Nephron progenitor cell (in vitro differentiated cells): ENCODE measurements around the gene TXNRD2.

Experiments
- DNase-seq: peaks from one replicate; pipeline ENCODE4 v3.0.0; 2021
- H3K27ac Mint-ChIP-seq: 2 replicates; pipeline ENCODE4 v1.8.0; 2021; ENCODE audit warnings: mild to moderate bottlenecking, moderate library complexity, mixed read lengths
- H3K27me3 Mint-ChIP-seq: 2 replicates; pipeline ENCODE4 v1.8.0; 2021; ENCODE audit warnings: mild to moderate bottlenecking, low read depth, mixed read lengths; ENCODE audit not compliant: poor library complexity
- H3K36me3 Mint-ChIP-seq: 2 replicates; pipeline ENCODE4 v1.8.0; 2021; ENCODE audit warnings: low read depth, mixed read lengths
- H3K4me1 Mint-ChIP-seq: 2 replicates; pipeline ENCODE4 v1.8.0; 2021; ENCODE audit warnings: mixed read lengths
- H3K4me3 Mint-ChIP-seq: 2 replicates; pipeline ENCODE4 v1.8.0; 2021; ENCODE audit warnings: mild to moderate bottlenecking, moderate library complexity, mixed read lengths
- H3K9me3 Mint-ChIP-seq: 2 replicates; pipeline ENCODE4 v1.8.0; 2021; ENCODE audit warnings: mild to moderate bottlenecking, moderate library complexity, mixed read lengths
- CTCF ChIP-seq: fragments of 200-600 bp; sonication (generic); IDR thresholded peaks from 2 replicates; pipeline ENCODE4 v1.5.0; 2021; ENCODE audit warnings: antibody characterized with exemption

Gene TXNRD2

GRCh38 chr22:19964701-19965386, 23.2 kb upstream of the TXNRD2 start:
- H3K27ac Mint-ChIP-seq, result no peak overlapping the region
- H3K4me3 Mint-ChIP-seq, result no peak overlapping the region
- H3K9me3 Mint-ChIP-seq, result no peaks in the 10 kb centered on the region
- TF ChIP-seq CTCF, result no peak
- DNase-seq, result no peak
- H3K27me3 Mint-ChIP-seq, result peaks cover 6% of the 10 kb centered on the region
- H3K36me3 Mint-ChIP-seq, result no peaks in the 10 kb centered on the region
- peaks cover 37% of the 10 kb centered on the region for H3K4me1 Mint-ChIP-seq

- TF ChIP-seq CTCF, result no peak
- Mint-ChIP-seq H3K9me3 (no peaks in the 10 kb centered on the region), H3K27me3 (peaks cover 6% of the 10 kb centered on the region), H3K4me3 (no peak overlapping the region), H3K4me1 (peaks cover 43% of the 10 kb centered on the region), H3K27ac (no peak overlapping the region), H3K36me3 (no peaks in the 10 kb centered on the region)
- no peak for DNase-seq
These were observed 22.4 kb upstream of the TXNRD2 start for GRCh38 chr22:19963863-19964642.

GRCh38 chr22:19962909-19963806, 21.5 kb upstream of the TXNRD2 start:
- TF ChIP-seq CTCF, result no peak
- no peaks in the 10 kb centered on the region for H3K36me3 Mint-ChIP-seq
- no peak overlapping the region for H3K4me3 Mint-ChIP-seq
- DNase-seq, result no peak
- H3K9me3 Mint-ChIP-seq, result no peaks in the 10 kb centered on the region
- no peak overlapping the region for H3K27ac Mint-ChIP-seq
- peaks cover 49% of the 10 kb centered on the region for H3K4me1 Mint-ChIP-seq
- H3K27me3 Mint-ChIP-seq, result peaks cover 6% of the 10 kb centered on the region

GRCh38 chr22:19962246-19962908, 20.8 kb upstream of the TXNRD2 start:
- Mint-ChIP-seq H3K4me1 (peaks cover 44% of the 10 kb centered on the region), H3K27me3 (peaks cover 6% of the 10 kb centered on the region), H3K36me3 (no peaks in the 10 kb centered on the region), H3K27ac (no peak overlapping the region), H3K9me3 (no peaks in the 10 kb centered on the region), H3K4me3 (no peak overlapping the region)
- DNase-seq, result peak; percentile 79
- peak; percentile 60 for TF ChIP-seq CTCF

DNA sequence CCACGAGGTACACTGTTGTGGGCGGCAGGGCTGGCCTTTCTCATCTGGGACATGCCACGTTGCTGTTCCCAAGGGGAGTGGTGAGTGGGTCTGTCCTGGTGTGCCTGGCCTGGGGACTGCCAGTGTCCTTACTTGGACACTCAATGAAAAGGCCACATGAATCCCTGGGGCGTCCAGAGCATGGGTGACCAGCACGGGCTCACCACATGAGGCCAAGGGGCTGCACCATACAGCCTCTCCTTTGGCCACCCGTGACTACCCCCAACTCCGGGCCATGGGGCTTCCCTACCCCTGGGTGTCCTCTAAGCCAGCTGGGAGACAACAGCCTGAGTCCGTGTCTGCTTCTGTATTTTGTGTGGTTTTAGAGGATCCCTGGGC, 20.2 kb upstream of the TXNRD2 start:
- H3K27ac Mint-ChIP-seq, result no peak overlapping the region
- H3K36me3 Mint-ChIP-seq, result no peaks in the 10 kb centered on the region
- no peaks in the 10 kb centered on the region for H3K9me3 Mint-ChIP-seq

More for the DNA sequence above, 20.2 kb upstream of the TXNRD2 start:
- peaks cover 39% of the 10 kb centered on the region for H3K4me1 Mint-ChIP-seq
- no peak for DNase-seq
- H3K4me3 Mint-ChIP-seq, result no peak overlapping the region
- peaks cover 6% of the 10 kb centered on the region for H3K27me3 Mint-ChIP-seq
- no peak for TF ChIP-seq CTCF
